PC-9 (cell line): ENCODE results near the gene MKS1. TPM values are rescaled to one million over a fixed set of nuclear protein-coding genes. Genes with fewer than 3 reads are reported as not detected.

Experiments
- BruUV-seq: library from RNA; stranded (reverse); fragments of 400-500 nt; replicated peaks from 2 replicates; lab custom pipeline; 2021; lab: Mats Ljungman, UMichigan
- CTCF ChIA-PET: fragments of 300-600 bp; sonication (Branson Sonifier 250); formaldehyde crosslinking; loops from one replicate; lab custom pipeline; 2022; ENCODE audit warnings: antibody characterized with exemption; lab: Charles Lee
- POLR2A ChIA-PET: fragments of 300-600 bp; sonication (Branson Sonifier 250); formaldehyde crosslinking; loops from one replicate; lab custom pipeline; 2022; ENCODE audit warnings: antibody characterized with exemption; ENCODE audit not compliant: unreplicated experiment; lab: Charles Lee
- DNase-seq, 2 experiments: peaks; one replicate each; pipeline versions ENCODE4 v3.0.0 to v3.0.0-alpha.2; 2015 to 2022; ENCODE audit warnings: mixed read lengths in 1 of 2
- H2AFZ ChIP-seq: fragments of 200-600 bp; sonication (generic); 2 replicates; pipeline ENCODE4 v1.8.1; 2017; ENCODE audit warnings: antibody characterized with exemption
- H3F3A ChIP-seq: fragments of 200-600 bp; sonication (generic); 2 replicates; pipeline ENCODE4 v1.8.1; 2017; ENCODE audit warnings: antibody characterized with exemption, mild to moderate bottlenecking, low read depth; ENCODE audit not compliant: insufficient read depth
- H3K27ac ChIP-seq: fragments of 200-600 bp; sonication (generic); 2 replicates; pipeline ENCODE4 v1.6.1; 2016; ENCODE audit warnings: mixed run types
- H3K27me3 ChIP-seq: fragments of 200-600 bp; sonication (generic); 2 replicates; pipeline ENCODE4 v1.6.1; 2016; ENCODE audit warnings: low read depth, mixed run types; ENCODE audit not compliant: insufficient read depth
- H3K36me3 ChIP-seq: fragments of 200-600 bp; sonication (generic); 2 replicates; pipeline ENCODE4 v1.6.1; 2016; ENCODE audit warnings: low read depth, mixed run types
- H3K4me1 ChIP-seq: fragments of 200-600 bp; sonication (generic); replicated peaks from 2 replicates; pipeline ENCODE4 v1.6.1; 2016; ENCODE audit warnings: mixed run types; ENCODE audit not compliant: insufficient read depth
- H3K4me2 ChIP-seq: fragments of 200-600 bp; sonication (generic); 2 replicates; pipeline ENCODE4 v1.6.1; 2017; ENCODE audit warnings: mixed run types
- H3K4me3 ChIP-seq: fragments of 200-600 bp; sonication (generic); 2 replicates; pipeline ENCODE4 v1.6.1; 2016; ENCODE audit warnings: mixed run types
- H3K79me2 ChIP-seq: fragments of 200-600 bp; sonication (generic); 2 replicates; pipeline ENCODE4 v1.6.1; 2017; ENCODE audit warnings: low read depth, mixed run types
- H3K9me2 ChIP-seq: fragments of 200-600 bp; sonication (generic); 2 replicates; pipeline ENCODE4 v1.8.1; 2017; ENCODE audit warnings: mild to moderate bottlenecking; ENCODE audit not compliant: insufficient read depth
- H3K9me3 ChIP-seq: fragments of 200-600 bp; sonication (generic); 2 replicates; pipeline ENCODE4 v1.8.1; 2016; ENCODE audit warnings: low read depth; ENCODE audit not compliant: insufficient read depth
- H4K20me1 ChIP-seq: fragments of 200-600 bp; sonication (generic); 2 replicates; pipeline ENCODE4 v1.8.1; 2017; ENCODE audit not compliant: insufficient read depth
- EZH2 ChIP-seq: fragments of 200-600 bp; sonication (generic); IDR thresholded peaks from 2 replicates; pipeline ENCODE4 v1.8.0; 2017; ENCODE audit warnings: antibody characterized with exemption, low read depth
- intact Hi-C: fragments of 100-400 bp; cut with micrococcal nuclease; formaldehyde crosslinking; loops from one replicate; pipeline ENCODE4 v1.10.0; 2022; ENCODE audit not compliant: unreplicated experiment
- total RNA-seq: library from RNA; stranded (reverse); gene quantifications from 2 replicates; pipeline ENCODE4 v1.2.3, GENCODE V29; 2021
- TF ChIP-seq, protein P1 (sequence below): fragments of 200-600 bp; sonication (generic); conservative IDR thresholded peaks from 2 replicates; pipeline ENCODE4 v1.6.1; 2017; ENCODE audit warnings: mixed run types, antibody characterized with exemption, mild to moderate bottlenecking, moderate library complexity

Gene MKS1
- total RNA-seq, 1 experiment from 2014 or later: 28.6 TPM

DNA sequence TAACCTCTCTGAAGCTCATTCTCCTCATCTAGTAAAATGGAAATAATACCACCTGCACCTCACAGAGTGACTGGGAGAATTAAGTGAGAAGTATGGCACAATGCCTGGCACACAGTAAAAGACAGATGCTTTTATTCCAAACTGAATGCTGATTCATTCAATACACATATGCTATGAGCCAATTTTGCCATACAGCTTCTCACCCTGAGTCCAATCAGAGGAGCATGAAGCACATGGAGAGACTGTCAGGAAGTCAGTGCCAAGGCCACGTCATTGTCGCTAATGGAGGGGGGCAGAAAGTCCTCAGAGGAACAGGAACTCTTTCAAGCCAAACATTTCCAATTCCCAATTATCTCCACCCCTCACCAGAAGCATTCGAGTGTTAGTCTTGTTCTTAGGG lies 11.6 kb downstream of the MKS1 start:
- DNase-seq: no peak
- no peak for TF ChIP-seq EZH2
- TF ChIP-seq, protein P1, sequence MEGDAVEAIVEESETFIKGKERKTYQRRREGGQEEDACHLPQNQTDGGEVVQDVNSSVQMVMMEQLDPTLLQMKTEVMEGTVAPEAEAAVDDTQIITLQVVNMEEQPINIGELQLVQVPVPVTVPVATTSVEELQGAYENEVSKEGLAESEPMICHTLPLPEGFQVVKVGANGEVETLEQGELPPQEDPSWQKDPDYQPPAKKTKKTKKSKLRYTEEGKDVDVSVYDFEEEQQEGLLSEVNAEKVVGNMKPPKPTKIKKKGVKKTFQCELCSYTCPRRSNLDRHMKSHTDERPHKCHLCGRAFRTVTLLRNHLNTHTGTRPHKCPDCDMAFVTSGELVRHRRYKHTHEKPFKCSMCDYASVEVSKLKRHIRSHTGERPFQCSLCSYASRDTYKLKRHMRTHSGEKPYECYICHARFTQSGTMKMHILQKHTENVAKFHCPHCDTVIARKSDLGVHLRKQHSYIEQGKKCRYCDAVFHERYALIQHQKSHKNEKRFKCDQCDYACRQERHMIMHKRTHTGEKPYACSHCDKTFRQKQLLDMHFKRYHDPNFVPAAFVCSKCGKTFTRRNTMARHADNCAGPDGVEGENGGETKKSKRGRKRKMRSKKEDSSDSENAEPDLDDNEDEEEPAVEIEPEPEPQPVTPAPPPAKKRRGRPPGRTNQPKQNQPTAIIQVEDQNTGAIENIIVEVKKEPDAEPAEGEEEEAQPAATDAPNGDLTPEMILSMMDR: no peak
- Histone ChIP-seq H3K36me3 (no peaks in the 10 kb centered on the region), H3K4me3 (no peak overlapping the region), H4K20me1 (no peaks in the 10 kb centered on the region), H3K4me1 (no peaks in the 10 kb centered on the region), H2AFZ (no peak overlapping the region), H3K27ac (no peak overlapping the region), H3K9me2 (no peaks in the 10 kb centered on the region), H3F3A (no peaks in the 10 kb centered on the region), H3K27me3 (no peaks in the 10 kb centered on the region), H3K4me2 (no peak overlapping the region), H3K9me3 (no peaks in the 10 kb centered on the region), H3K79me2 (no peaks in the 10 kb centered on the region)
- CTCF ChIA-PET: no interaction called here
- no TSS peak for BruUV-seq
- intact Hi-C loops: no loop called here
- POLR2A ChIA-PET: no interaction called here

- intact Hi-C loops: no loop called here
- no peak overlapping the region for H3K4me3 ChIP-seq
- CTCF ChIA-PET: no interaction called here
- no peaks in the 10 kb centered on the region for H4K20me1 ChIP-seq
- no peaks in the 10 kb centered on the region for H3K79me2 ChIP-seq
- H3K4me2 ChIP-seq: no peak overlapping the region
- no peaks in the 10 kb centered on the region for H3K4me1 ChIP-seq
- H3K27ac ChIP-seq: no peak overlapping the region
- no peak for TF ChIP-seq EZH2
- TF ChIP-seq, protein P1: no peak
- POLR2A ChIA-PET: no interaction called here
- H3K9me2 ChIP-seq: no peaks in the 10 kb centered on the region
- no TSS peak for BruUV-seq
- no peak overlapping the region for H2AFZ ChIP-seq
- H3K9me3 ChIP-seq: no peaks in the 10 kb centered on the region
- no peaks in the 10 kb centered on the region for H3K36me3 ChIP-seq
- H3F3A ChIP-seq: no peaks in the 10 kb centered on the region
- no peak for DNase-seq
- peaks cover 5% of the 10 kb centered on the region; the same call in 1 of the 2 replicates for H3K27me3 ChIP-seq
Observed at GRCh38 chr17:58205936-58206335, 13.1 kb downstream of the MKS1 start.

- Histone ChIP-seq H3K27ac (no peak overlapping the region), H4K20me1 (no peaks in the 10 kb centered on the region), H3K36me3 (no peaks in the 10 kb centered on the region), H3K9me2 (no peaks in the 10 kb centered on the region), H3K79me2 (no peaks in the 10 kb centered on the region), H3F3A (no peaks in the 10 kb centered on the region), H2AFZ (no peak overlapping the region), H3K27me3 (peaks cover 13% of the 10 kb centered on the region), H3K4me3 (no peak overlapping the region), H3K4me1 (no peaks in the 10 kb centered on the region), H3K4me2 (no peak overlapping the region), H3K9me3 (no peaks in the 10 kb centered on the region)
- intact Hi-C loops: no loop called here
- ChIA-PET POLR2A (no interaction called here), CTCF (no interaction called here)
- DNase-seq: no peak
- TF ChIP-seq EZH2: no peak
- TF ChIP-seq, protein P1: no peak
- BruUV-seq: no TSS peak
Observed at GRCh38 chr17:58204796-58205195, 14.3 kb downstream of the MKS1 start.
